SU-DHL-6 (cell line): ENCODE data around the gene COQ9.

Source experiments
- H2AFZ ChIP-seq: fragments of 200-600 bp; sonication (generic); 2 replicates; pipeline ENCODE4 v1.6.1; 2014; ENCODE audit warnings: low read depth, mild to moderate bottlenecking, moderate library complexity, mixed read lengths, antibody characterized with exemption, low read length; ENCODE audit not compliant: severe bottlenecking
- H3F3A ChIP-seq: fragments of 200-600 bp; shearing (Covaris generic); 2 replicates; pipeline ENCODE4 v1.6.0; 2016; ENCODE audit warnings: antibody characterized with exemption, mild to moderate bottlenecking; ENCODE audit not compliant: insufficient read depth
- H3K27ac ChIP-seq: fragments of 200-600 bp; sonication (generic); 2 replicates; pipeline ENCODE4 v1.5.1; 2016; ENCODE audit warnings: low read depth, mild to moderate bottlenecking, low read length, moderate library complexity, mixed read lengths
- H3K27me3 ChIP-seq: fragments of 200-600 bp; sonication (generic), shearing (Covaris generic); 2 replicates; pipeline ENCODE4 v1.6.0; 2014; ENCODE audit warnings: mild to moderate bottlenecking, low read length
- H3K36me3 ChIP-seq: fragments of 200-600 bp; sonication (generic); 2 replicates; pipeline ENCODE4 v1.6.1; 2014; ENCODE audit warnings: mild to moderate bottlenecking, low read length, mixed read lengths
- H3K4me2 ChIP-seq: fragments of 300-600, 200-600 bp; shearing (Covaris generic), sonication (generic); 2 replicates; pipeline ENCODE4 v1.6.0; 2014; ENCODE audit warnings: low read length, low read depth, mild to moderate bottlenecking; ENCODE audit not compliant: poor library complexity, severe bottlenecking
- H3K4me3 ChIP-seq: fragments of 200-600 bp; sonication (generic); 2 replicates; pipeline ENCODE4 v1.5.1; 2014; ENCODE audit warnings: antibody characterized with exemption, low read length, mild to moderate bottlenecking, mixed read lengths; ENCODE audit not compliant: insufficient read depth, poor library complexity, severe bottlenecking
- H3K79me2 ChIP-seq: fragments of 200-600 bp; sonication (generic); 2 replicates; pipeline ENCODE4 v1.6.1; 2014; ENCODE audit warnings: mild to moderate bottlenecking, low read length, moderate library complexity; ENCODE audit not compliant: insufficient read depth
- H3K9ac ChIP-seq: fragments of 200-600 bp; sonication (generic); 2 replicates; pipeline ENCODE4 v1.7.0; 2014; ENCODE audit warnings: mild to moderate bottlenecking, low read length
- H3K9me2 ChIP-seq: fragments of 200-600 bp; sonication (generic); replicated peaks from 2 replicates; pipeline ENCODE4 v1.6.1; 2014; ENCODE audit warnings: low read length; ENCODE audit not compliant: insufficient read depth
- H3K9me3 ChIP-seq: fragments of 200-600 bp; sonication (generic); 2 replicates; pipeline ENCODE4 v1.6.1; 2014; ENCODE audit warnings: low read length, mixed read lengths; ENCODE audit not compliant: insufficient read depth
- H4K20me1 ChIP-seq: fragments of 200-600 bp; sonication (generic); 2 replicates; pipeline ENCODE4 v1.6.1; 2014; ENCODE audit warnings: low read depth, mild to moderate bottlenecking, antibody characterized with exemption, low read length, moderate library complexity, mixed read lengths
- EZH2phosphoT487 ChIP-seq: fragments of 200-600 bp; sonication (generic), shearing (Covaris generic); conservative IDR thresholded peaks from 2 replicates; pipeline ENCODE4 v1.6.1; 2018; ENCODE audit warnings: mild to moderate bottlenecking, antibody characterized with exemption, low read length, moderate library complexity, mixed read lengths
- TF ChIP-seq, protein P1 (sequence below): fragments of 200-600 bp; sonication (generic); IDR thresholded peaks from one replicate; pipeline ENCODE4 v1.5.1; 2017; ENCODE audit warnings: antibody characterized with exemption, mild to moderate bottlenecking, low read length, moderate library complexity; ENCODE audit not compliant: insufficient read depth, poor library complexity, severe bottlenecking

The COQ9 gene

DNA sequence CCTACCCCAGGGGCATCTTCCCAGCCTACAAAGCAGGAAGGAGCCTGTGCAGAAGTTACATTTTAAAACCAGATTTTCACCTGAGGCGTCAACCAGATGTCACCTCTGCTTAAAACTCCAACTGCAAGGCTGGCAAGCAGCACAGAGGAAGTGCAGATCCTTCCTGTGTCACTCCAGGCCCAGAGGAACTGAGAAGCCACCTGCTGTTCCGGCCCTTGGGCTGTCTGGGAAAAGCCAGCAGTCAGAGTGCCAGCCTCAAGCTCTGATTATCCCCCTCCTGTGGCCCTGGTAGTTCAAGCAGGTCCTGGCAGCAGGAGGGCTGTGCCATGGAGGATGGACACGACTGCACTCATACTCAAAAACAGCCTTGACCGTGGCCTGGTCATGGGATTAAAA lies 25.4 kb downstream of the COQ9 start:
- no peaks in the 10 kb centered on the region for H3K27me3 ChIP-seq
- no peaks in the 10 kb centered on the region for H4K20me1 ChIP-seq
- no peaks in the 10 kb centered on the region for H3K79me2 ChIP-seq
- no peak overlapping the region for H2AFZ ChIP-seq
- H3K4me3 ChIP-seq, result no peak overlapping the region
- H3K9me3 ChIP-seq, result no peaks in the 10 kb centered on the region
- H3K4me2 ChIP-seq, result no peak overlapping the region
- no peak overlapping the region for H3K27ac ChIP-seq
- H3K36me3 ChIP-seq, result no peaks in the 10 kb centered on the region
- H3K9me2 ChIP-seq, result no peaks in the 10 kb centered on the region
- TF ChIP-seq EZH2phosphoT487, result no peak
- TF ChIP-seq, protein P1, sequence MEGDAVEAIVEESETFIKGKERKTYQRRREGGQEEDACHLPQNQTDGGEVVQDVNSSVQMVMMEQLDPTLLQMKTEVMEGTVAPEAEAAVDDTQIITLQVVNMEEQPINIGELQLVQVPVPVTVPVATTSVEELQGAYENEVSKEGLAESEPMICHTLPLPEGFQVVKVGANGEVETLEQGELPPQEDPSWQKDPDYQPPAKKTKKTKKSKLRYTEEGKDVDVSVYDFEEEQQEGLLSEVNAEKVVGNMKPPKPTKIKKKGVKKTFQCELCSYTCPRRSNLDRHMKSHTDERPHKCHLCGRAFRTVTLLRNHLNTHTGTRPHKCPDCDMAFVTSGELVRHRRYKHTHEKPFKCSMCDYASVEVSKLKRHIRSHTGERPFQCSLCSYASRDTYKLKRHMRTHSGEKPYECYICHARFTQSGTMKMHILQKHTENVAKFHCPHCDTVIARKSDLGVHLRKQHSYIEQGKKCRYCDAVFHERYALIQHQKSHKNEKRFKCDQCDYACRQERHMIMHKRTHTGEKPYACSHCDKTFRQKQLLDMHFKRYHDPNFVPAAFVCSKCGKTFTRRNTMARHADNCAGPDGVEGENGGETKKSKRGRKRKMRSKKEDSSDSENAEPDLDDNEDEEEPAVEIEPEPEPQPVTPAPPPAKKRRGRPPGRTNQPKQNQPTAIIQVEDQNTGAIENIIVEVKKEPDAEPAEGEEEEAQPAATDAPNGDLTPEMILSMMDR, result no peak
- H3K9ac ChIP-seq, result no peak overlapping the region
- peaks cover under 1% of the 10 kb centered on the region; the same call in 1 of the 2 replicates for H3F3A ChIP-seq

DNA sequence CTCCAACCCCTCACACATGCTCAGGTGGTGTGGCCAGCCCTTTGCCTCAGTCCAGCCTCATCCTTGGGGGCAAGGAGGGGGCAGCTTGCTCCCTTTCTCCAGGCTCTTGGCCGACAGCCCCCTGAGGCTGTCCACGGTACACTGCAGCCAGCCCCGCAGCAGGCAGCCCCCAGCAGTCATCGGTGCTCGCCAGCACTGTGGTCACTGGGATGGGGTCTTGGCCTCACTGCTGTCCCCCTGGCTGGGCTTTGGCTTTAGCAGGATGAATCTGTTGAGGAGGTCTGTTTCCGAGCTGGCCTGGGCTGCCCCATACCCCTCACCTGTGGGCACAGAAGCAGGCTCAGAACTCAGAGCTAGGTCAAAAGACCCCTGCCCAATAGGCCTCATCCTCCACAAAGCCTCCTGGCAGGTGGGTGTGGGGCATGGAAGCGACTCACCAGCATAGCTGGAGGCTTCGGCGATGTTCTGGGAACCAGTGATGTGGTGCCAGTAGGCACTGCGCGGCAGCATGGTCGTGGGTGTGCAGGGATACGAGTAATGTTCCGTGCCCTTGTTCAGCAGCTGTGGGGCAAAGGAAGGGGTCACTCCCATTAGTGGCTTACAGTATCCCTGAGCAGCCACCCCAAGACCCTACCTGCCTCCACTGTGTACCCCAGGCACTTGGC lies 26.0 kb downstream of the COQ9 start:
- Histone ChIP-seq H3F3A (no peaks in the 10 kb centered on the region), H3K4me2 (no peak overlapping the region), H3K9me2 (no peaks in the 10 kb centered on the region), H3K9ac (no peak overlapping the region), H3K4me3 (no peak overlapping the region), H3K36me3 (no peaks in the 10 kb centered on the region), H3K79me2 (no peaks in the 10 kb centered on the region), H3K9me3 (no peaks in the 10 kb centered on the region), H2AFZ (no peak overlapping the region), H4K20me1 (no peaks in the 10 kb centered on the region), H3K27ac (no peak overlapping the region), H3K27me3 (no peaks in the 10 kb centered on the region)
- TF ChIP-seq EZH2phosphoT487, result no peak
- TF ChIP-seq, protein P1, result no peak

- Histone ChIP-seq H3K36me3 (no peaks in the 10 kb centered on the region), H3K4me2 (no peak overlapping the region), H3K4me3 (no peak overlapping the region), H3K79me2 (no peaks in the 10 kb centered on the region), H3K27me3 (no peaks in the 10 kb centered on the region), H3K27ac (no peak overlapping the region), H3K9ac (no peak overlapping the region), H2AFZ (no peak overlapping the region), H4K20me1 (no peaks in the 10 kb centered on the region), H3F3A (no peaks in the 10 kb centered on the region), H3K9me2 (no peaks in the 10 kb centered on the region), H3K9me3 (no peaks in the 10 kb centered on the region)
- TF ChIP-seq EZH2phosphoT487, result no peak
- TF ChIP-seq, protein P1, result no peak
Measured at GRCh38 chr16:57473906-57474305, 26.6 kb downstream of the COQ9 start.
